ENCODE measurements around the gene UBL4B.

The UBL4B gene

GRCh38 chr1:110112143-110112542 lies at the start of gene UBL4B:
UBL4B (plus strand) TSS chr1:110112443; CDS start chr1:110112535, 92 bp downstream.
- no peak for TF ChIP-seq CTCF (IDR thresholded peaks at IDR 0.05; ENCODE audit: extremely low read depth, insufficient read depth, missing control alignments)
- DNase-seq (ENCODE audit: low spot score): no peak
- in situ Hi-C loops (cut with MboI; ENCODE audit: low pct_unique_long_range_greater_than_20kb, low sequenced_read_pairs, unreplicated experiment): no loop called here

- in situ Hi-C loops (cut with MboI; ENCODE audit: low pct_unique_long_range_greater_than_20kb, low sequenced_read_pairs, unreplicated experiment): no loop called here
- DNase-seq (ENCODE audit: low spot score): no peak
- TF ChIP-seq CTCF (IDR thresholded peaks at IDR 0.05; ENCODE audit: extremely low read depth, insufficient read depth, missing control alignments): no peak
Measured at GRCh38 chr1:110062612-110063011, 49.6 kb upstream of the UBL4B start.

GRCh38 chr1:110063781-110064180 lies 48.5 kb upstream of the UBL4B start:
- no peak for DNase-seq (ENCODE audit: low spot score)
- in situ Hi-C loops (cut with MboI; ENCODE audit: low pct_unique_long_range_greater_than_20kb, low sequenced_read_pairs, unreplicated experiment): no loop called here
- no peak for TF ChIP-seq CTCF (IDR thresholded peaks at IDR 0.05; ENCODE audit: extremely low read depth, insufficient read depth, missing control alignments)

GRCh38 chr1:110064576-110065337 lies 47.5 kb upstream of the UBL4B start:
- DNase-seq (ENCODE audit: low spot score): no peak
- in situ Hi-C loops (cut with MboI; ENCODE audit: low pct_unique_long_range_greater_than_20kb, low sequenced_read_pairs, unreplicated experiment): no loop called here
- no peak for TF ChIP-seq CTCF (IDR thresholded peaks at IDR 0.05; ENCODE audit: extremely low read depth, insufficient read depth, missing control alignments)

GRCh38 chr1:110065841-110066240 lies 46.4 kb upstream of the UBL4B start:
- DNase-seq (ENCODE audit: low spot score): no peak
- in situ Hi-C loops (cut with MboI; ENCODE audit: low pct_unique_long_range_greater_than_20kb, low sequenced_read_pairs, unreplicated experiment): no loop called here
- TF ChIP-seq CTCF (IDR thresholded peaks at IDR 0.05; ENCODE audit: extremely low read depth, insufficient read depth, missing control alignments): no peak

GRCh38 chr1:110067479-110067892 lies 44.8 kb upstream of the UBL4B start:
- DNase-seq (ENCODE audit: low spot score): no peak
- TF ChIP-seq CTCF (IDR thresholded peaks at IDR 0.05; ENCODE audit: extremely low read depth, insufficient read depth, missing control alignments): no peak
- in situ Hi-C loops (cut with MboI; ENCODE audit: low pct_unique_long_range_greater_than_20kb, low sequenced_read_pairs, unreplicated experiment): no loop called here
